GM20000 (cell line): ENCODE data around the gene COL4A2.

Source experiments
- DNase-seq: peaks from one replicate; pipeline ENCODE4 v3.0.0; 2012; ENCODE audit warnings: low spot score
- CTCF ChIP-seq: IDR thresholded peaks from 2 replicates; pipeline ENCODE4 v1.5.1; 2012; ENCODE audit warnings: mild to moderate bottlenecking, control low read depth; ENCODE audit errors: extremely low read depth, missing control alignments

COL4A2 gene

GRCh38 chr13:110478405-110479214 lies 171.5 kb downstream of the COL4A2 start:
- TF ChIP-seq CTCF, result no peak
- no peak for DNase-seq

DNA sequence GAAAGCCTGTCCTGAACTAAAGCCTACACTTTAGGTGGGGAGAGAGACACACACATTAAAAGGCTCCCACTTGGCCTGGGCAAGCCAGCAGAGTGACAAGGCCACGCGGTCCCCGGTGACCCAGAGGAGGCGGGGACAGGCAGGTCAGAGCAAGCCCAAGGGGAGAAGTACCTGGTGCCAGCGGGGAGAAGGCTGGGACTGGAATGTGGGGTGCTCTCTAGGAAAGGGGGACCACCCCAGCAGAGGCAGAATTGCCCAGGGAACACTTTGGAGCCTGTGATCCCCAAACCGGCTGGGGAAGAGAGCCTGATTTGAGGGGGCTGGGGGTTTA lies 172.1 kb downstream of the COL4A2 start:
- TF ChIP-seq CTCF, result no peak
- no peak for DNase-seq

GRCh38 chr13:110479648-110480047 lies 172.6 kb downstream of the COL4A2 start:
- DNase-seq, result no peak
- TF ChIP-seq CTCF, result no peak

DNA sequence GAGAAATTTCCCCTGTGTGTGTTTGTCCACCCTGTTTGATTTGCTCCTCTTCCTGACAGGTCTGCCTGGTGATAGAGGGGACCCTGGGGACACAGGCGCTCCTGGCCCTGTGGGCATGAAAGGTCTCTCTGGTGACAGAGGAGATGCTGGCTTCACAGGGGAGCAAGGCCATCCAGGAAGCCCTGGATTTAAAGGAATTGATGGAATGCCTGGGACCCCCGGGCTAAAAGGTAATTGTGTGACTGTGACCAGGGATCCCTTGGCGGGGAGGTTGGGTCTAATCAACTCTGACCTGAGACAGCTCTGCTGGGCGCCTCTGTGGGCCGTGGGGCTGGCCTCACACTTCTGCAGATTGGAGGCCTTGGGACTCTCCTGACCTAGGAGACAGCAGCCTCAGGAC lies 173.1 kb downstream of the COL4A2 start:
- TF ChIP-seq CTCF, result no peak

DNA sequence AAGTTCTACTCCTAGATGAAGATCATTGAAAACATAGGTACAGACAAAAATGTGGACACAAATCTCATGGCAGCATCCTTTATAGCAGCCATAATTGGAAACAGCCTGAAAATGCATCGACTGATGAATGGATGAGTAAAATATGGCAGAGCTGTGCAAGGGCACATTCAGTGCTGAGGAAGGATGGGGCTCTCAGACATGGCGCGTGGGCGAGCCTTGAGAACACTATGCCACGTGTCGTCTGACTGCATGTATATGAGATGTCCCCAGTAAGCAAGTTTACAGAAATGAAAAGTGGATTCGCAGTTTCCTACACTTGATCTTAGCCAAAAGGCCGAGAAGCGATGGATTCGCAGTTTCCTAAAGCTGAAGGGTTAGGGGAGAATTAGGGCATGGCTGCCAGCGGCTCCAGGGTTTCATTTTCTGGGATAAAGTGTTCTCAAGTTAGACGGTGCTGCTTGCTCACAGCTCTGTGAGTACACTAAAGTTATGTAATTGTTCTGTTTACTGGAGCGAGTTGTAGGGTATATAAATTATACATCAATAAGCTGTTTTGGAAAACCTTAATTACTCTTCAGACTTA lies 176.4 kb downstream of the COL4A2 start:
- TF ChIP-seq CTCF, result no peak

More for the DNA sequence above, 173.1 kb downstream of the COL4A2 start:
- no peak for DNase-seq

DNA sequence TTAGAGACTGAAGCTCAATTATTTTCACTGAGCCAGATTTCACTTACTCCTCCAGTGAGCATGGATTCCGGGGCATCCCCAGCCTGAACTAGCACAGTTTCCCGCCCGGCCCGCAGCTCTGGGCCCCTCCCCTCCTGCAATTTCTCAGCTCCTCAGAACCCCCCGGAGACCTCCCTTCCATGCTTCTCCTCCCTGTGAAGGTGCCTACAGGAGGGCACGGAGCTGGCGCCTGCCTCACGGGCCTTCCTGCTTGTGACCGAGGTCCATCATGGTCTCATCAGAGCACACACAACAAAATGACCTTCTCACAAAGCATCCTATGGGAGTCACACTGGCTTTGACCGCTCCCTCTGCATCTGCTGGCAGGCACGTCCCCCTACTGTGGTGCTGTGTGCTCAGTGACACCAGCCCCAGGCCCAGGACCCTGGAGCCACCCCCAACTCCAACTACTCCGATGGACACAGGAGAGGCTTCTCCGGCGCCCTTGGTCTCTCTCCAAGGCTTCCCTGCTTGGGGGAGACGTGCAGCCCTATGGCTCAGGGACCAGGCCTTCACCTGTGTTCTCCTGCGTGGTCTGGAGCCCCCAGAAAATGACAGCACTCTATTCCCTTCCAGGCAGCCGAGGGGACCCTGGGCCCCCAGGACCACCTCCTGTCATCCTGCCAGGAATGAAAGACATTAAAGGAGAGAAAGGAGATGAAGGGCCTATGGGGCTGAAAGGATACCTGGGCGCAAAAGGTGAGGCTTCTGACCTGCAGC lies 177.4 kb downstream of the COL4A2 start:
- DNase-seq, result no peak
- TF ChIP-seq CTCF, result no peak

More for the DNA sequence above, 176.4 kb downstream of the COL4A2 start:
- no peak for DNase-seq

GRCh38 chr13:110485604-110486003 lies 178.5 kb downstream of the COL4A2 start:
- no peak for TF ChIP-seq CTCF

More at GRCh38 chr13:110485604-110486003, 178.5 kb downstream of the COL4A2 start:
- no peak for DNase-seq
